ENCODE measurements around the gene FFAR4.
"Not testable (repeated sequence)": the region's sequence is repeated elsewhere in the genome, so short reads cannot be mapped to it uniquely, and the experiment has no call there.

Gene FFAR4
- 0 to 20.5 (median 7.1) reads per million in 18 experiments for total RNA-seq

GRCh38 chr10:93566435-93567276, at the start of gene FFAR4:
Gene FFAR4 (plus strand): TSS chr10:93566665. CDS start chr10:93566721, 56 bp downstream.
- DNase-seq, result peak; percentile 65 to 83

- no peak for DNase-seq
Measured at GRCh38 chr10:93518531-93518930, 47.9 kb upstream of the FFAR4 start.

GRCh38 chr10:93535293-93535692, 31.2 kb upstream of the FFAR4 start:
- DNase-seq, result no peak

GRCh38 chr10:93540871-93541270, 25.6 kb upstream of the FFAR4 start:
- DNase-seq, result not testable (repeated sequence)

- peak; percentile 40 to 60 for DNase-seq
Measured at GRCh38 chr10:93541402-93542357, 24.8 kb upstream of the FFAR4 start.

- no peak for DNase-seq
Measured at GRCh38 chr10:93542358-93542791, 24.1 kb upstream of the FFAR4 start.

GRCh38 chr10:93546995-93547394, 19.5 kb upstream of the FFAR4 start:
- not testable (repeated sequence) for DNase-seq

- no peak for DNase-seq
Measured at GRCh38 chr10:93547522-93547921, 18.9 kb upstream of the FFAR4 start.

GRCh38 chr10:93548376-93549071, 17.9 kb upstream of the FFAR4 start:
- DNase-seq, result no peak

- no peak for DNase-seq
Measured at GRCh38 chr10:93550606-93551005, 15.9 kb upstream of the FFAR4 start.

- no peak for DNase-seq
Measured at GRCh38 chr10:93552780-93553179, 13.7 kb upstream of the FFAR4 start.

- no peak for DNase-seq
Measured at GRCh38 chr10:93553482-93554315, 12.8 kb upstream of the FFAR4 start.

- no peak for DNase-seq
Measured at GRCh38 chr10:93554316-93554663, 12.2 kb upstream of the FFAR4 start.

- DNase-seq, result peak; percentile 92 to 94
Measured at GRCh38 chr10:93554760-93555432, 11.6 kb upstream of the FFAR4 start.

- DNase-seq, result no peak
Measured at GRCh38 chr10:93559490-93559889, 7.0 kb upstream of the FFAR4 start.

- no peak for DNase-seq
Measured at GRCh38 chr10:93560541-93560940, 5.9 kb upstream of the FFAR4 start.

- DNase-seq, result peak; percentile 91 to 93
Measured at GRCh38 chr10:93565446-93565845, 1.0 kb upstream of the FFAR4 start.

- DNase-seq, result peak in 1 of 2 donors; percentile 22
Measured at GRCh38 chr10:93567277-93568104, 1.0 kb downstream of the FFAR4 start.

GRCh38 chr10:93568105-93568390, 1.6 kb downstream of the FFAR4 start:
- no peak for DNase-seq

GRCh38 chr10:93570383-93570782, 3.9 kb downstream of the FFAR4 start:
- no peak for DNase-seq

Data from inflammatory macrophage (primary cell).